Small intestine (tissue), 7 donors: Measurements from ENCODE around the gene ZNF513. TPM values are rescaled to one million over a fixed set of nuclear protein-coding genes. Genes with fewer than 3 reads are reported as not detected.

ENCODE experiments used
- DNase-seq, 2 donors: peaks; one replicate each; pipeline versions ENCODE4 v3.0.0 to v3.0.0-alpha.2; 2013
- FAIRE-seq: peaks from 2 replicates; lab custom pipeline; 2012; peaks lifted over from hg19 to GRCh38; lab: Jason Lieb, UNC
- H3K27ac ChIP-seq, 3 donors: one replicate each; pipeline ENCODE4 v1.5.1; 2013; ENCODE audit warnings: low read length in 2 of 3, mild to moderate bottlenecking in 2 of 3, control low read depth in 1 of 3, inconsistent platforms in 1 of 3, low read depth in 1 of 3, moderate library complexity in 1 of 3
- H3K27me3 ChIP-seq, 3 donors: one replicate each; pipeline ENCODE4 v1.6.1; 2013; ENCODE audit warnings: low read length in 3 of 3, inconsistent platforms in 1 of 3; ENCODE audit not compliant: control insufficient read depth in 3 of 3, insufficient read depth in 3 of 3
- H3K36me3 ChIP-seq, 3 donors: one replicate each; pipeline ENCODE4 v1.6.1; 2013; ENCODE audit warnings: low read length in 3 of 3, inconsistent platforms in 1 of 3, low read depth in 1 of 3, mild to moderate bottlenecking in 1 of 3, moderate library complexity in 1 of 3; ENCODE audit not compliant: control insufficient read depth in 3 of 3, insufficient read depth in 2 of 3
- H3K4me1 ChIP-seq, 3 donors: one replicate each; pipeline ENCODE4 v1.6.1; 2013; ENCODE audit warnings: low read length in 2 of 3, inconsistent platforms in 1 of 3, low read depth in 1 of 3, mild to moderate bottlenecking in 1 of 3, moderate library complexity in 1 of 3; ENCODE audit not compliant: control insufficient read depth in 3 of 3, insufficient read depth in 2 of 3
- H3K4me3 ChIP-seq, 3 donors: one replicate each; pipeline ENCODE4 v1.5.1; 2013; ENCODE audit warnings: low read length in 3 of 3, control low read depth in 1 of 3, inconsistent platforms in 1 of 3, low read depth in 1 of 3, mild to moderate bottlenecking in 1 of 3, moderate library complexity in 1 of 3
- H3K9me3 ChIP-seq, 2 donors: one replicate each; pipeline ENCODE4 v1.6.1; 2013; ENCODE audit warnings: low read depth in 1 of 2, low read length in 1 of 2; ENCODE audit not compliant: control insufficient read depth in 2 of 2, insufficient read depth in 1 of 2
- WGBS, 3 donors: extraction: QIAGEN DNeasy Blood & Tissue Kit; methylation state at CpG; one replicate each; pipeline ENCODE4 v1.1.7; 2013; 5-methylcytosine and 5-hydroxymethylcytosine counted together
- polyA plus RNA-seq, 4 donors: library from polyadenylated mRNA; stranded (reverse) in 3 of 4; unstranded in 1 of 4; fragments of 200-250 nt in 3 of 4; fragments of 120-200 nt in 1 of 4; gene quantifications; one replicate each; pipeline versions ENCODE4 v1.2.1 to v1.2.3, GENCODE V29; 2013
- donor health status: healthy with polysubstance abuse.
- donor health status: control.
- donor health status: control.
- donor health status: Bipolar disorder and iron deficiency.
- donor health status: healthy.

Gene ZNF513
- polyA plus RNA-seq, 4 donors, result 18.4 to 48.1 (median 30.5) TPM

- H3K27me3 ChIP-seq, result no peaks in the 10 kb centered on the region
- H3K27ac ChIP-seq, result no peak overlapping the region
- H3K36me3 ChIP-seq, result peaks cover 25 to 77% (median 29%) of the 10 kb centered on the region in 3 donors
- H3K4me1 ChIP-seq, result no peaks in the 10 kb centered on the region
- no peak for DNase-seq
- H3K9me3 ChIP-seq, result no peaks in the 10 kb centered on the region
- no peak for FAIRE-seq
- 94 to 96% (median 94%) methylated on average over 3 of the region's 3 CpGs for WGBS, 3 donors
- H3K4me3 ChIP-seq, result no peak overlapping the region
Measured at GRCh38 chr2:27335311-27335710, 45.2 kb downstream of the ZNF513 start.

Other genes starting within 250 kb of the ZNF513 start
- gene PREB, start 246.1 kb downstream of the ZNF513 start, polyA plus RNA-seq, result 10 to 100 TPM; 44.2 to 76.0 (median 50.7) TPM
- not detected for gene PRR30, start 241.3 kb downstream of the ZNF513 start, polyA plus RNA-seq
- gene TCF23, start 231.7 kb downstream of the ZNF513 start, polyA plus RNA-seq, result under 1 TPM in 2 of 4 donors, not detected in 2; 0.03 TPM
- 100 to 1,000 TPM in 2 of 4 donors, 10 to 100 TPM in 2; 89.2 to 151 (median 109) TPM for gene ATRAID, start 168.7 kb downstream of the ZNF513 start, polyA plus RNA-seq
- 100 to 1,000 TPM in 1 of 4 donors, 10 to 100 TPM in 2, 1 to 10 TPM in 1; 9.5 to 142 (median 25.2) TPM for gene SLC5A6, start 168.5 kb downstream of the ZNF513 start, polyA plus RNA-seq
- gene CAD, start 163.4 kb downstream of the ZNF513 start, polyA plus RNA-seq, result 10 to 100 TPM in 2 of 4 donors, 1 to 10 TPM in 2; 8.6 to 31.6 (median 15.2) TPM
- under 1 TPM in 2 of 4 donors, not detected in 2; 0.04 to 0.06 TPM for gene SLC30A3, start 117.7 kb downstream of the ZNF513 start, polyA plus RNA-seq
- not detected for gene DNAJC5G, start 105.3 kb downstream of the ZNF513 start, polyA plus RNA-seq
- gene TRIM54, start 98.3 kb downstream of the ZNF513 start, polyA plus RNA-seq, result 1 to 10 TPM in 3 of 4 donors, under 1 TPM in 1; 0.31 to 5.4 (median 1.9) TPM
- gene UCN, start 72.3 kb downstream of the ZNF513 start, polyA plus RNA-seq, result 1 to 10 TPM in 3 of 4 donors, under 1 TPM in 1; 0.76 to 8.9 (median 2.4) TPM
- 100 to 1,000 TPM in 1 of 4 donors, 10 to 100 TPM in 3; 27.3 to 103 (median 55.6) TPM for gene MPV17, start 57.6 kb downstream of the ZNF513 start, polyA plus RNA-seq
- gene GTF3C2, start 24.0 kb downstream of the ZNF513 start, polyA plus RNA-seq, result 10 to 100 TPM; 27.4 to 56.1 (median 35.7) TPM
- 10 to 100 TPM; 31.0 to 45.4 (median 38.0) TPM for gene EIF2B4, start 10.4 kb downstream of the ZNF513 start, polyA plus RNA-seq
- 10 to 100 TPM; 64.6 to 76.6 (median 70.9) TPM for gene SNX17, start 10.1 kb downstream of the ZNF513 start, polyA plus RNA-seq
- gene PPM1G, start 28.9 kb upstream of the ZNF513 start, polyA plus RNA-seq, result 10 to 100 TPM; 44.1 to 93.1 (median 53.0) TPM
- 10 to 100 TPM; 51.4 to 84.8 (median 81.9) TPM for gene NRBP1, start 47.9 kb upstream of the ZNF513 start, polyA plus RNA-seq
- 100 to 1,000 TPM in 1 of 4 donors, 10 to 100 TPM in 3; 57.0 to 127 (median 60.5) TPM for gene KRTCAP3, start 61.6 kb upstream of the ZNF513 start, polyA plus RNA-seq
- 100 to 1,000 TPM in 1 of 4 donors, 10 to 100 TPM in 3; 35.9 to 142 (median 89.3) TPM for gene IFT172, start 109.0 kb upstream of the ZNF513 start, polyA plus RNA-seq
- gene FNDC4, start 114.5 kb upstream of the ZNF513 start, polyA plus RNA-seq, result 1 to 10 TPM in 2 of 4 donors, under 1 TPM in 1, not detected in 1; 0.81 to 5.8 (median 2.0) TPM
- 1 to 10 TPM; 2.1 to 3.8 (median 2.5) TPM for gene GCKR, start 116.1 kb upstream of the ZNF513 start, polyA plus RNA-seq
- gene ZNF512, start 202.3 kb upstream of the ZNF513 start, polyA plus RNA-seq, result 10 to 100 TPM in 2 of 4 donors, 1 to 10 TPM in 2; 3.4 to 34.3 (median 7.2) TPM
- 1 to 10 TPM in 3 of 4 donors, under 1 TPM in 1; 0.54 to 4.8 (median 1.6) TPM for gene CCDC121, start 248.3 kb upstream of the ZNF513 start, polyA plus RNA-seq
- gene GPN1, start 248.3 kb upstream of the ZNF513 start, polyA plus RNA-seq, result 10 to 100 TPM; 21.9 to 41.4 (median 33.5) TPM